LNCAP (cell line): Measurements from ENCODE around the gene GMDS.

Experiments used
- CTCF ChIP-seq: fragments of 450-650 bp; IDR thresholded peaks from 2 replicates; pipeline ENCODE4 v1.5.1; 2017; ENCODE audit warnings: mild to moderate bottlenecking

GMDS gene

DNA sequence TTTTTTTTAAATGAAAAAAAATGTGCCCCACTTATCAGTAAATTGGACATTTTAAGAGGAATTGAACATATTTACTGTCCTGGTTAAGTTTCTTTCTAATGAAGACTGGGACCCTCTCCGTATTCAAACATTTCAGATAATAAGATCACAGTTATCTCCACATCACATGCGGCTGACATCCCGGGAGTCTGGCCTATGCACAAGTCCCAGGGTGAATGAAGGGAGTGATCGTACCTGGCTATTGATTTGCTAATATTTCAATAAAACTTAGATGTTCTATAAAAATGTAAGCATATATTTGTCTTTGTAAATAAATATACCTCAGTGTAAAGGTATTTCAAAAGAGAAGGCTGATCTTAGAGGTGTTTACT is 577.6 kb downstream of the GMDS start:
- no peak for TF ChIP-seq CTCF

GRCh38 chr6:1667012-1667804 is 578.2 kb downstream of the GMDS start:
- no peak for TF ChIP-seq CTCF

DNA sequence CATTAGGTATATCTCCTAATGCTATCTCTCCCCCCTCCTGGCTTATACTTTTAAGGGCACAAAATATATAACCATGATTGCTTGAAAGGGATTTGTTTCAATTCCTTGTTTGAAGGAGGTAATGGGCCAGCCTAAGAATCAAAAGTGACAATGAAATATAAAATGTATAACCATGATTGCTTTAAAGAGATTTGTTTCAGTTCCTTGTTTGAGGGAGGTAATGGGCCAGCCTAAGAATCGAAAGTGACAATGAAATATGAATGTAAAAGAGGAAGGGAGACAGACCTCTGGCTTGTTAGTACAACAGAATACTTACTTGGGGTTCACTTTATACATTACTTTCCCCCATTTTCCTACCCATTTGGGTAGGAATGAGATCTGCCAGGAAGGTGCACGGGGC is 580.2 kb downstream of the GMDS start:
- no peak for TF ChIP-seq CTCF

DNA sequence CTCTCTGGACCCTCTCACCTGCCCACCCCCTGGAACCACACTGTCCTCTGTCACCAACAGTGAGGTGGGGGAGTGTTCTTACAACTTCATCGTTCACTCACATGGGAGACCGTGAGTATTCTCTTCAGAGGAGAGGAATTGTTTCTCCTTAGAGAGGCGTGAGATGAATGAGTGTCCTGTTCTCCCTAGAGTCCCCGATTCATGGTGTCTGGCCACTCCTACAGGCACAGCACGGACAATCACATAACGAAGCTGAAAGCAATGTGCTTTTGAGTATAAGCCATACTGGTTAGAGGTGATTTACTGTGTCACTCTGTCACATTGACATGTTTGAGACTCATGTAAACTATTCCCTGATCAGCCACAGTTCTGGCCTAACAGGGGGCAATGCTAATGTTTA is 581.1 kb downstream of the GMDS start:
- no peak for TF ChIP-seq CTCF

GRCh38 chr6:1663511-1663910 is 581.9 kb downstream of the GMDS start:
- no peak for TF ChIP-seq CTCF

- TF ChIP-seq CTCF, result no peak
Measured at GRCh38 chr6:1662534-1662933, 582.9 kb downstream of the GMDS start.

GRCh38 chr6:1659816-1660215 is 585.6 kb downstream of the GMDS start:
- TF ChIP-seq CTCF, result no peak
